GM20431 (cell line): ENCODE data around the gene FGF11.
"Not testable (repeated sequence)": the region's sequence is repeated elsewhere in the genome, so short reads cannot be mapped to it uniquely, and the experiment has no call there.

Experiments used
- in situ Hi-C: fragments of 300-500 bp; cut with MseI, MboI; formaldehyde crosslinking; loops from one replicate; pipeline ENCODE4 v1.15.0; 2020; ENCODE audit warnings: low sequenced_read_pairs; ENCODE audit not compliant: unreplicated experiment

FGF11 gene

GRCh38 chr17:7445619-7445968 is 6.3 kb downstream of the FGF11 start:
- in situ Hi-C loops: no loop called here

- in situ Hi-C loops: no loop called here
These were observed 9.1 kb downstream of the FGF11 start for GRCh38 chr17:7448461-7448860.

- in situ Hi-C loops: no loop called here
These were observed 20.7 kb downstream of the FGF11 start for GRCh38 chr17:7459961-7460545.

GRCh38 chr17:7460850-7461660 is 21.7 kb downstream of the FGF11 start:
- in situ Hi-C loops: no loop called here

GRCh38 chr17:7462474-7463371 is 23.4 kb downstream of the FGF11 start:
- in situ Hi-C loops: no loop called here

- in situ Hi-C loops: no loop called here
These were observed 24.1 kb downstream of the FGF11 start for GRCh38 chr17:7463372-7463846.

- in situ Hi-C loops: no loop called here
These were observed 24.8 kb downstream of the FGF11 start for GRCh38 chr17:7464081-7464480.

GRCh38 chr17:7465597-7466275 is 26.4 kb downstream of the FGF11 start:
- in situ Hi-C loops: no loop called here

GRCh38 chr17:7466318-7466638 is 27.0 kb downstream of the FGF11 start:
- in situ Hi-C loops: no loop called here

GRCh38 chr17:7466639-7467341 is 27.5 kb downstream of the FGF11 start:
- in situ Hi-C loops: no loop called here

GRCh38 chr17:7467498-7467897 is 28.2 kb downstream of the FGF11 start:
- in situ Hi-C loops: no loop called here

- in situ Hi-C loops: no loop called here
These were observed 29.0 kb downstream of the FGF11 start for GRCh38 chr17:7468290-7468689.

GRCh38 chr17:7468804-7469389 is 29.6 kb downstream of the FGF11 start:
- in situ Hi-C loops: no loop called here

- in situ Hi-C loops: not testable (repeated sequence)
These were observed 30.5 kb downstream of the FGF11 start for GRCh38 chr17:7469843-7470242.

- in situ Hi-C loops: not testable (repeated sequence)
These were observed 31.2 kb downstream of the FGF11 start for GRCh38 chr17:7470457-7470973.

GRCh38 chr17:7471729-7472128 is 32.4 kb downstream of the FGF11 start:
- in situ Hi-C loops: no loop called here

GRCh38 chr17:7474767-7475166 is 35.5 kb downstream of the FGF11 start:
- in situ Hi-C loops: not testable (repeated sequence)

- in situ Hi-C loops: no loop called here
These were observed 36.6 kb downstream of the FGF11 start for GRCh38 chr17:7475764-7476422.

GRCh38 chr17:7476494-7476893 is 37.2 kb downstream of the FGF11 start:
- in situ Hi-C loops: no loop called here
